ENCODE measurements around the gene CDK5R2.

CDK5R2 gene

GRCh38 chr2:218984239-218985020 is 25.0 kb downstream of the CDK5R2 start:
- H3K4me3 ChIP-seq (ENCODE audit: low read length): no peak overlapping the region
- DNase-seq (ENCODE audit: low read depth): no peak
- no peak for TF ChIP-seq CTCF (conservative IDR thresholded peaks at IDR 0.05; ENCODE audit: low read length)

GRCh38 chr2:218985021-218985324 is 25.5 kb downstream of the CDK5R2 start, which contains the start of gene FEV:
TSS of gene FEV (minus strand) at chr2:218985184. CDS start at chr2:218985075, 109 bp downstream.
- DNase-seq (ENCODE audit: low read depth): no peak
- H3K4me3 ChIP-seq (ENCODE audit: low read length): no peak within 1 kb of the TSS
- TF ChIP-seq CTCF (conservative IDR thresholded peaks at IDR 0.05; ENCODE audit: low read length): no peak

- DNase-seq (ENCODE audit: low read depth): no peak
- TF ChIP-seq CTCF (conservative IDR thresholded peaks at IDR 0.05; ENCODE audit: low read length): no peak
- H3K4me3 ChIP-seq (ENCODE audit: low read length): no peak overlapping the region
Measured at GRCh38 chr2:218985325-218986091, 26.0 kb downstream of the CDK5R2 start.

GRCh38 chr2:218986148-218986761 is 26.8 kb downstream of the CDK5R2 start:
- DNase-seq (ENCODE audit: low read depth): no peak
- no peak overlapping the region for H3K4me3 ChIP-seq (ENCODE audit: low read length)
- no peak for TF ChIP-seq CTCF (conservative IDR thresholded peaks at IDR 0.05; ENCODE audit: low read length)

GRCh38 chr2:218988164-218988563 is 28.7 kb downstream of the CDK5R2 start:
- DNase-seq (ENCODE audit: low read depth): no peak
- TF ChIP-seq CTCF (conservative IDR thresholded peaks at IDR 0.05; ENCODE audit: low read length): no peak
- H3K4me3 ChIP-seq (ENCODE audit: low read length): no peak overlapping the region

GRCh38 chr2:218988650-218989049 is 29.2 kb downstream of the CDK5R2 start:
- H3K4me3 ChIP-seq (ENCODE audit: low read length): no peak overlapping the region
- no peak for TF ChIP-seq CTCF (conservative IDR thresholded peaks at IDR 0.05; ENCODE audit: low read length)
- DNase-seq (ENCODE audit: low read depth): no peak
